ENCODE measurements around the gene UGT1A7.

Gene UGT1A7

DNA sequence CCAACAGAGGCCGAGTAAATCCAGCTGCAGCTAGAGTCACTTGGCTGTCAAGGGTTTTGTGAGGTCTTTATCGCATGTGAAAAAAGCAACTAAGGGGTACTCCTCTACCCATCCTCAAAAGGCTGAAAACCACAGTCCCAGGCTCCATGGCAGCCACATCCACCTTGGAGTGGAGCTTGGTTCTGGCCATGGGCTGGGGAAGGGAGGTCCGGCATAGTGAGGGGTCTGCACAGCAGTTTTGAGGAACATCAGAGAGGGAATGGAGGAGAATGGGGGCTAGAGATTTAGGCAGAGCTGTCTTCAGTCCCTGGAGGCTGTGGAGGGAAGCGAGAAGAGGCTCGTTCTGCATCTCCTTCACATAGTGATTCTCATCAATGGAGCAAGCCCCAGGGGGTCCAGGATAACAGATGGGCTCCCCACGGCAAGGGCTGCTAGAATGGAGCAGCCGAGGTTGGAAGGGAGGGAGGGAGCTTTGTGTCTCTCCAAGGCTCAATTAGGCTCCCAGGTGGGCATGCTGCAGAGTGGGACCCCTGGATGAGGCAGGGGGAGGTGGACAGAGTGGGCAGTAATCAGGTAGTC is 117.5 kb downstream of the UGT1A7 start:
- DNase-seq (ENCODE audit: low read depth) = no peak

DNA sequence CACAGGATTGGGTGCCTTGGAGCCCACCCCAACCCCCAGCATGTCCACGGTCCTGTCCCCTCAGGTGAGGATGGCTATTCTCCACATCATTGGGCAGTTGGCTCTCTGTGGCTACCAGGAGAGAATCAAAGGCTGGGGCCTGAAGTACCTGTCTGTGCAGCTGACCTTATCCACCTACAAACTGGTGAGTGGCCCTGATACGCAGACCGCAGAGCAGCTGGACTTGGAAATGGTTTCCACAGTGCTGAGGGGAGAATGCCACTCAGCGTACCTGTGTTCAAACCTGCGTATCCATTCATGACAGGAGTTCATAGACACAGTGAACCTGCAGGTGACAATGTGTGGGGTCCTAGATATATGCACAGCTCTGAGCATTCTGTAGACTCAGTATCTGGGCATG is 118.0 kb downstream of the UGT1A7 start:
- DNase-seq (ENCODE audit: low read depth) = no peak

DNA sequence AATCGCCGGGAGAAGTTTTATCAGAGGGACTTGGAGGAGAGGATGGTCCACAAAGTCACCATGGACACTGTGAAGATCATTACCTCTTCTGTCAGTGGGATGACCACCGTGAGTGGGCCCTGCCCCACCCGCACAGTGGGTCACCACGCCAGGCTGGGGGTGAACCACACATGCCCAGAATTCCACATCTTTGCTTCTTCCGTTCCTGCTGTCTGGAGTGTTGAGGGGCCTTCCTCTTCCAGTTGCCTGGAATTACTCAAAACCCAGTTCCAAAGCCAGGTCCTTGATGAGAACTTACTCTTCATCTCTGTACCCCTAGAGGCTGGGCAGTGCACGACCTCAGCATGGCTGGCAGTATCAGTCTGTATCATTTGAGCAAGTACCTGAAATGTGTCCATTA is 118.5 kb downstream of the UGT1A7 start:
- DNase-seq (ENCODE audit: low read depth) = no peak

- no peak for DNase-seq (ENCODE audit: low read depth)
Measured at GRCh38 chr2:233801357-233802131, 119.8 kb downstream of the UGT1A7 start.

DNA sequence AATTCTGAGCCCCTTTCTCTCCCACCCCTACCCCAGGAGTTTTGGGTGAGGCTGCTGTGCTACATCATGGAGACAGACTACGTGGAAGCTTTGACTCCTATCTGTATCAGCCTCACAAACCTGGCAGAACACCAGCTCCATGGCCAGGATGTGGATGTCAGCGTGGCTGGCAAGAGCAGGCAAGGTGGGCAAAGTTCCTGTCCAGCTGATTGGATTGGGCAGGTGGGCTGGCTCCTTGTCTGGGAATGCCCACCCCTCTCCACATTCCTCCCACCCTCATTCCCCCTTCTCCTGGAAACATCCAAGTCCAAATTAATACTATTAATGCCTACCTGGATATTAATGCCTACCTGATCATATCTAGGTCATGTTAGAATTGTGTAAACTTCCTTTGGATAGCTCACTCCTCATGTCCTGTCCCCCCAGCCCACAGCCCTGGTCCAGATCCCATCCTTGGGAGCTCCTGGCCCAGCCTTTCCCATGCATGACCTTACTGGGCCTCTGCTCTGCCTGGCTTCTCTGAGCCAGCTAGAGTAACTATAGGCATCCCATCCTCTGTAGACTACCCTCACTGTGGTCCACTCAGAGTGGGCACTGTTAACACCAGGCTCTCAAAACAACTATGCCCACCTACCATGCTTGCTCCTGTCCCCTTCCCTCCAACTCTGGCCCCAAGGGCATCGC is 120.6 kb downstream of the UGT1A7 start:
- DNase-seq (ENCODE audit: low read depth) = no peak

DNA sequence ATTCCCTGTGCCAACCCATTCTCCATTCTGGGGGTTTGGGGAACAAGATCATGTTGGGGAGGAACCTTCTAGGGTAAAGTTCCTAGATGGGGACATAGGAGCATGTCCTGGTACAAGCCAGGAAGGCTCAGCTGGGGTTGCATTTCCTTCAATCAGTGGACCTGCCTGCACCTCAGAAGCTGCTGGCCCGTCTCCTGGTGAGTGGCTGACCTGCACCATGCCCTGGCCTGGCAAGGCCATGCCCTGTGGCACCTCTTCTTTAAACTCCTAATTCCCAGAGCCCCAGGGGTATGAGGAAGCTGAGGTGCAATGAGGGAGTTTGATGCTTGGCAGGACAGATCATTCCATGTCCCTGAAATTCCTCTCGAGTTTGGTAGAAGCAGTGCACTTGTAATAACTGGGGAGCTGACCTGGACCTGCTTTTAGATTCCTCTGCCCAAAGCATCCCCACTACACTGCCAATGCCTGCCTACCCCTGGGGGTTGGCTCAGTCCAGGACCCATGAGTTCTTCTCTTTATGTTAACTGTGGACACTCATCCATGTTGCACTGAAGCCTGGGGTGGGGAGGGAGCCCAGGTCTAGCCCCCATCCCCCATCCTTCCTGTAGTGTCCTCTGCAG is 121.7 kb downstream of the UGT1A7 start:
- no peak for DNase-seq (ENCODE audit: low read depth)

DNA sequence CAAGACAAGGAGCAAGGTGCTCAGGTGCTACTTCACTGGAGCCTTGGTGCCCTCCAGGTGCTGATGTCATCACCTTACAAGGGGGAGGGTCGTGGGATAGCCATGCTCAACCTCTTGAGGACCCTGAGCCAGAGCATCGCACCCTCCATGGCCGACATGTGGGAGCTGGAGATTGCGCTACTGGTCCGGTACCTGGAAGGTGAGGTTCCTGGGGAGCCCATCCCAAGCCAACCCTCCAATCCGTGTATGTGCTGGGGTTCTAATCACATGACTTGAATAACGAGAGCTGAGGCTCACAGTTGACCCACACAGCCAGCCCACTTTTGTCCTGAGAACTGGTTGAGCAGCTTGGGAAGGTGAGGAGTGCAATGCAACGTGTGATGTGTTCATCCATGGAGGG is 122.3 kb downstream of the UGT1A7 start:
- no peak for DNase-seq (ENCODE audit: low read depth)

DNA sequence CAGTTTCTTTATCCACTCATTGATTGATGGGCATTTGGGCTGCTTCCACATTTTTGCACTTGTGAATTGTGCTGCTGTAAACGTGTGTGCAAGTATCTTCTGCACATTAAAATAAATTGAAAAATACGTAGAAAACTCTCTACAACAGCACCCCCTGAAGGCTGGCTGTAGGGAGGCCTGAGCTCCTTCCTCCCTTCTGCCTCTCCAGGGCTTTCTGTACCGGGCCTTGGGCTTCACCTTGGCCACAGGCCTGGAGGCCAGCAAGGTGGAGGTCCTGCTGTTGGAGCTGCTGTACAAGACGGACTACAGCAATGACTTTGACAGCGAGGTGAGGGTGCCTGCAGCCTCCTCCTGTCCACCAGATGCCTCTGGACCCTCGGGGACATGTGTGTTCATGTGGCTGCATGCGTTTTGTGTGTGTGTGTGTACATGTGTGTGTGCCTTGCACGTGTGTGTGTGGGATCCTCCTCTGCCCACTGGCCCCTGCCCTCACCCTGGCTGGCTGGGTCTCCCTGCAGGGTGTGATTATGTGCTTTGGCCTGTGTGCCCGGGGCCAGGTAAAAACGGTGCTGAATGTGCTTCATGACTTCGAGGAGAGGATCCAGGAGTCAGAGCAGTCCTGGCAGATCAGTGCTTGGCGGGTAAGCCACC is 125.6 kb downstream of the UGT1A7 start:
- DNase-seq (ENCODE audit: low read depth) = no peak

DNA sequence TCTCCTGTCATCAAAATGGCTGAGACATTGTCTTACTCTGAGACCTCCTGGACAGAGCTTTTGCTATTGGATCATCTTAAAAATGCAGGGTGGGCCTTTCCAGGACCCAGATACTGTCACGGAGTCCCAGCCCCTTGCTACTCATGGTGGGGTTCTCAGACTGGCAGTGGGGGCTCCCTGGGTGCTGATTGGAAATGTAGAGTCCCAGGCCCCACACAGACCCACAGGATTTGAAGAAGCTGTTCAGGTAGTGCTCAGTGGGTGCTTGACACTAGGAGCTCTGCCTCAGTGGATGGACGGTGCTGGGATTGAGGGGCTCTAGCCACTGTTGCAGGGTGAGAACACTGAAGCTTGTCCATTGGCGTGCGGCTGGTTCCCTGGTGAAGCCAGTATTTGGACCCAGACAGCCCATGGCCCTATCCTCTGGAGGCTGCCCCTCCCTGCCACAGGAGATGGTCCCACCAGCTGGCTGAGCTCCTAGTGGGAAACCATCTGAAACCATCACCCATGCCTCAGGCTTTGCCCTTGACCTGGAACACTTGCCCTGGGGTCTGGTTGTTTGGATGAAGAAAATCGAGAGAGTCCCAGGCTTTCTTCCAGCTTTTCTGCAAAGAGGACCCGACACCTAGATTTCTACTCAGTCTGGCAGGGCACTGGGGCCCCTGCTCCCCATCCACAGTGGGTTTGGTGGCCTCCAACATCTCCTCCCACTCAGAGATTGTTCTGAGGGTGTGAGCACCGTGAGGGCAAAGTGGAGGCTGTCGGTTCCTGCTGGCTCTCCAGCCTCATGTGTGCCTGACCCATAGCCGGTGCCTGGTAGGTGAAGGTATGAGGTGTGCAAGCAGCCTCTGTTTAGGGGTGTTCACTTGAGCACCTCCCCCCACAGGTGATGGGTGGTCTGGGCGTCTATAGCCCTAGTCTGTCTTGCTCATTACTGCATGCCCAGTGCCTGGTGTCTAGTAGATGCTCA is 126.5 kb downstream of the UGT1A7 start:
- no peak for DNase-seq (ENCODE audit: low read depth)

GRCh38 chr2:233810385-233810784 is 128.7 kb downstream of the UGT1A7 start:
- no peak for DNase-seq (ENCODE audit: low read depth)

DNA sequence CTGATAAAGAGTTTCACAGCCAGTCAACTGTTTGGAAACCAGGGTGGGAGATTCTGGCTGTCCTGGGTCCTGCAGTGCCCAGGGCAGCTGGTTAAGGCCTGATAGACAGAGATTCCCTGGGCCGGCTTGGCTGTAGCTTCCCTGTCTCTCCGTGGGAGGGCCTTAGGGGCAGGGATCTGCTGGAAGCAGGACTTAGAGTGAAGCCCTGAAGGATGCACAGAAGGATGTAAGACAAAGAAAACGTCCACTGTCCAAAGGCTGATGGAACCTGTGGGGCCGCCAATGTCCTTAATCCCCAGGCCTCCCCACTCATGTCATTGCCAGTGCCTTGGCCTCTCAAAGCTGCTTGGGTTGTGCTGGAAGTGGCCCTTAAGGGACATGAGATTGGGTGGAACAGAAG is 129.4 kb downstream of the UGT1A7 start:
- no peak for DNase-seq (ENCODE audit: low read depth)

DNA sequence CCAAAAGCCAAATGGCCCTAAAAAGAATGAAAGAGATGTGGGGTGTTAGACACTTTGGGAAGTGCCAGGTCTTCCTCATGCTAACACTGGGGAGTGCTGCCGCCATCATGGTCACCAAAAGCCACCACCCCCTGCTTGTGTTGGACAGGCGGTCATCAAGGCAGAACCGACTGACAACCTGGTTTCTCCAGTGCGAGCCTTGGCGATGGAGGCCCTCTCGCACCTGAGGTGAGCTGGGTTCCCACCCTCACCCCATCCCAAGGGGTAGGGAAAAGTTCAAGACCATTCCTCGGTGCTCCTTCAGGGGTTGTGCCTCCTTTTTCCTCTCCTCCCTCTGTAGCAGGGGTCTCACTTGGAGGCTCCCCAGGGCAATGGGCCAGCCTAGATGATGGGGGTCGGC is 130.0 kb downstream of the UGT1A7 start:
- no peak for DNase-seq (ENCODE audit: low read depth)

DNA sequence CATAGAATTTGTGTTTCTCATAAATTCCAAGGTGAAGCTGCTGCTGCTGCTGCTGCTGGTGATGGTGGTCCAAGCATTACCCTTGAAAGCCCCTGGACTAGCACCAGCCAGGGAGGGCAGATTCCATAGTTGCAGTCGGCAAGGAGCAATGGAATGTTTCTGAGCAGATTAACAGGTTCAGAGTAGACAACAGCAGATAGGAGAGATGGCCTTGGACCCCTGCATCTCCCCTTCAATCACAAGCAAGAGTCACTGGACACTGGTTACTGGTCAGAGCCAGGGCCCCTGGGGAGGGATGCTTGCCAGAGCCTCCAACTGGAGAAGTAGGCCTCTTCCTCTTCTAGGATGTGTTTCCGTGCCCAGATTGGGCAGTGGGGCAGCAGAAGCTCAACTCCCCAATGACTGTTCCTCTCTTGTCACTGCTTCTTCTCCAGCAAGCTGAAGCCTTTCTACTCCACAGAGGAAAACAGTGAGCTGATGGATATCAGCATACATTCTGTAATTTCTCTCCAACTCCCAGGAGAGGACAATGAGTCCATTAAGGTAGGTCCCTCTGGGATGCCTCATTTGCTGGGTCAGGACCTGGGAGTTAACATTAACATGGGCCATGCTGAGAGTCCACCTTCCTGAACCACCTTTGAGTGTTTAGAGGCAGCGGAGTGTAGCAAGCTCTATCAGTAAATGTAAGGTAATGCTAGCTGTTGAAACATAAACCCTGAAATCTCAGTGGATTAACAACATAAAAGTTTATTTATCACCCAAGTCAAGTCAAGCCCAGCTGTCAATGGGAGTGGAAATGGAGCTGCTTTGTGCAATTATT is 131.7 kb downstream of the UGT1A7 start:
- DNase-seq (ENCODE audit: low read depth) = no peak

DNA sequence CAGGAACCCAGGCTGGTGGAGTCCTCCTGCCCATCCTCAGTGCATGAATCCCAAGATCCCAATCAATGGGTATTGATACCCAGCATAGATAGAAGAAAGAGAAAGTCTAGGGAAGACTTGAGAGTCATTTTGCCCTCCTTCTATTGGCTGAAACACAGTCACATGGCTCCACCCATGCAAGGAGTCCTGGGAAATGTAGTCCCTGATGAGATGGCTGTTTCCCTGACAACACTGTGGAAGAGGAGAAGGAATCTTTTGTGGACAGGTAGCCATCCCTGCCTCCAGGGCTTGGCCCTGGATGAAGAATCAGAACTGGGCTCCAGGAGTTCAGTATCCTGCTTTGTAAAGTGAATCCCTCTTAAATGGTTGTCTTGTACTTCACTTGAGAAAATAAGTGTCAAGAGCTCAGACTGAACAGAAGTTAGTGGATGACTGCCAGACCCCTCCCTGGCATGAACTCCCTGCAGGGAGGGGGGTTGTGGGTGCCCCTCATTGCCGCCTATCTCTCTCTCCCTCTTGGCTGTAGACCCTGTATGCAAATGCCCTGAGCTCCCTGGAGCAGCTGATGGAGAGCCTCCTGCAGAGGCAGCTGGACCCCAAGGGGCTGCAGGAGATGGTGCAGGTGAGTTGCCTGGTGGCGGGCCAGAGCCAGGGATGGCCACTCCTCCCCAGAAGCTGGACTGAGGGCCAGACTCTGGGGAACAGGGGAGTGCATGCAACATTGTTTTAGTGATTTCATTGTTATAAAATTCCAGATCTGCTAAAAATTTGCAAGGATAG is 132.5 kb downstream of the UGT1A7 start:
- no peak for DNase-seq (ENCODE audit: low read depth)

GRCh38 chr2:233815861-233816260 is 134.2 kb downstream of the UGT1A7 start:
- DNase-seq (ENCODE audit: low read depth) = no peak

- DNase-seq (ENCODE audit: low read depth) = no peak
Measured at GRCh38 chr2:233816334-233816733, 134.6 kb downstream of the UGT1A7 start.

GRCh38 chr2:233816771-233817170 is 135.1 kb downstream of the UGT1A7 start:
- DNase-seq (ENCODE audit: low read depth) = no peak

DNA sequence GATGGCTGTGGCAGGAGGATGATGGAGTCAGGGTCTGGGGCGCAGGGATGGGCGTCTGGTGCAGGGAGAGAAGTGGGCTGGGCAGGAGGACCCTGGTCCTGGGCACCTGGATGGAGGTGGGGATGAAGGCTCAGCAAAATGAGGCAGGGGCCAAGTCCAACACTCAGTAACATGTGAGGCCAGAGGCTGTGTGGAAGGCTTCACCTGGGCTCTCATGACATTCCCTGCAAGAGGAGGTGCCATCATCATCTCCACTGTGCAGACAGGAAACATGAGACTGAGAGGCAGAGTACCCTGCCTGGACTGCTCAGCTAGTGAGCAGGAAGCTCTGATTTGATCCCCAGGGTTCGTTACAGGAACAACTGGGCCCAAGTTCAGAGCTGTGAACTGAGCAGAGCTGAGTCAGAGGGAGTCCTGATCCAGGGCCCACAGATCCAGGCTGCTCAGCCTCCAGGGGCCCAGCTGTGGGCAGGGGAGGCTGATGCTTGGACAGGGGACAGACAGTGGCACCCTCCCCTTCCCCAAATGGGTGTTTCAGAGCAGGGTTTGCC is 135.7 kb downstream of the UGT1A7 start:
- DNase-seq (ENCODE audit: low read depth) = no peak

GRCh38 chr2:233817995-233818638 is 136.4 kb downstream of the UGT1A7 start:
- DNase-seq (ENCODE audit: low read depth) = no peak
